Panc1 (cell line): ENCODE data around the gene ST6GALNAC6. TPM values are rescaled to one million over a fixed set of nuclear protein-coding genes. Genes with fewer than 3 reads are reported as not detected.
"Not testable (repeated sequence)": the region's sequence is repeated elsewhere in the genome, so short reads cannot be mapped to it uniquely, and the experiment has no call there.

Experiments
- ATAC-seq: fragments of 200-7000 bp; cut with Tn5 transposase; 2 replicates; pipeline ENCODE4 v1.9.1; 2020; ENCODE audit warnings: mild to moderate bottlenecking, moderate library complexity
- BruUV-seq: library from RNA; stranded (reverse); fragments of 400-500 nt; replicated peaks from 2 replicates; lab custom pipeline; 2021; lab: Mats Ljungman, UMichigan
- CTCF ChIA-PET: fragments of 300-600 bp; sonication (Branson Sonifier 250); formaldehyde crosslinking; loops from one replicate; lab custom pipeline; 2022; ENCODE audit warnings: antibody characterized with exemption; lab: Charles Lee
- POLR2A ChIA-PET: fragments of 300-600 bp; sonication (Branson Sonifier 250); formaldehyde crosslinking; loops from one replicate; lab custom pipeline; 2022; ENCODE audit warnings: antibody characterized with exemption; lab: Charles Lee
- DNase-seq: peaks from one replicate; pipeline ENCODE4 v3.0.0-alpha.2; 2010; ENCODE audit warnings: low read depth, low spot score
- H3K27ac ChIP-seq: 2 replicates; pipeline ENCODE4 v1.5.1; 2011; ENCODE audit warnings: mild to moderate bottlenecking, low read length, inconsistent platforms
- H3K27me3 ChIP-seq: fragments of 200-500 bp; sonication (Bioruptor generic); 2 replicates; pipeline ENCODE4 v1.6.0; 2014; ENCODE audit warnings: low read length, inconsistent platforms; ENCODE audit not compliant: control insufficient read depth, insufficient read depth
- H3K36me3 ChIP-seq: fragments of 200-500 bp; sonication (Bioruptor generic); 2 replicates; pipeline ENCODE4 v1.5.1; 2014; ENCODE audit warnings: inconsistent platforms, mild to moderate bottlenecking, low read length, moderate library complexity; ENCODE audit not compliant: control insufficient read depth, insufficient read depth
- H3K4me1 ChIP-seq: 2 replicates; pipeline ENCODE4 v1.5.1; 2011; ENCODE audit warnings: inconsistent platforms, mild to moderate bottlenecking, low read length, moderate library complexity; ENCODE audit not compliant: control insufficient read depth, insufficient read depth
- H3K4me3 ChIP-seq, 2 experiments: 2 replicates each; pipeline ENCODE4 v1.5.1; 2011 to 2012; ENCODE audit warnings: low read depth in 2 of 2, low read length in 2 of 2, mild to moderate bottlenecking in 2 of 2, inconsistent platforms in 1 of 2, moderate library complexity in 1 of 2
- H3K9me3 ChIP-seq: fragments of 200-500 bp; sonication (Bioruptor generic); 2 replicates; pipeline ENCODE4 v1.5.1; 2014; ENCODE audit warnings: low read depth, mild to moderate bottlenecking, inconsistent platforms, low read length, moderate library complexity; ENCODE audit not compliant: control insufficient read depth, insufficient read depth
- POLR2AphosphoS5 ChIP-seq: IDR thresholded peaks from 2 replicates; pipeline ENCODE4 v1.6.1; 2012; ENCODE audit warnings: mild to moderate bottlenecking, low read depth, low read length, moderate library complexity
- SIN3A ChIP-seq: IDR thresholded peaks from 2 replicates; pipeline ENCODE4 v1.6.1; 2012; ENCODE audit warnings: low read depth, mild to moderate bottlenecking, low read length, moderate library complexity, borderline replicate concordance; ENCODE audit not compliant: insufficient read depth
- TCF7L2 ChIP-seq: IDR thresholded peaks from 2 replicates; pipeline ENCODE4 v1.6.1; 2011; ENCODE audit warnings: mild to moderate bottlenecking, low read depth, low read length, inconsistent platforms
- in situ Hi-C: cut with HindIII; loops from 2 replicates; pipeline ENCODE4 v1.10.0; 2016; ENCODE audit warnings: low sequenced_read_pairs, low pct_unique_long_range_greater_than_20kb
- intact Hi-C: fragments of 100-400 bp; cut with micrococcal nuclease; formaldehyde crosslinking; loops from one replicate; pipeline ENCODE4 v1.10.0; 2022; ENCODE audit not compliant: unreplicated experiment
- total RNA-seq: library from RNA; stranded (reverse); gene quantifications from one replicate; pipeline ENCODE4 v1.2.1, GENCODE V29; 2021; ENCODE audit not compliant: unreplicated experiment
- TF ChIP-seq, protein P1 (sequence below): fragments of 450-650 bp; IDR thresholded peaks from 2 replicates; pipeline ENCODE4 v1.5.1; 2017; ENCODE audit warnings: mild to moderate bottlenecking
- TF ChIP-seq, protein P2 (sequence below), 2 experiments: IDR thresholded peaks; 2 replicates each; pipeline ENCODE4 v1.6.1; 2011 to 2012; ENCODE audit warnings: low read depth in 2 of 2, control low read depth in 1 of 2, low read length in 1 of 2, mild to moderate bottlenecking in 1 of 2, moderate library complexity in 1 of 2; ENCODE audit not compliant: insufficient read depth in 1 of 2

ST6GALNAC6 gene
- total RNA-seq, 1 experiment from 2014 or later = 50.2 TPM

DNA sequence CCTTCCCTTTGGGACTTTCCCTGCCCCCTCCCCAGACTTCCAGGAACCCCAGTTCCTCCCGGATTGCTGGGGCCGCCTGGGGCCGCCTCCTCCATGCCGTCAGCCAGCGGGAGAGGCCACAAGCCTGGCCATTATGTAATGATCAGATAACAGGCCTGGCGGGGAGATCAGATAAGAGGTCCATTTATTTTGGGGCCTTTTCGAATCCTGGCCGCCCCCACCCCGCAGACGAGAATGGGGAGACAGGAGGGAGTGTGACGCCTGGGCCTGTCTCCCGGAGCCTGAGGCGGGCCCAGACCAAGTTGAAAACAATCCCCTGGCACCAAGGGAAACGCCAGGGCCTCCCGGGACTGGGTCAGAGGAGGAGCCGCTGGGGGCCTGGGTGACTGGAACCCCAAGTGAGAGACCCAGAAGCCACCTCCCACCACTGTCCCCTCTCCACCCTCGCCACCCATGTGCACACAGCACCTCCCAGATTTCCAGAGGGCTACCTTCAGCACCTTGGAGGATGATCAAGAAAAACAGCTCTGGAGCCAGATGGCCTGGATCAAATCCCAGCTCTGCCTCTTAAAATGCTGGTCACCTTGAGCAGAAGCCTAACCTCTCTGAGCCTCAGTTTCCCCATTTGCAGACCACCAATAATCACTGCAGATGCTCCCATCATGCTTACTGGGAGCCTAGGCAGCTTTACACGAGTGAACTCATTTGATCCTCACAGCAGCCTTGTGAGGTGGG, 52.8 kb downstream of the ST6GALNAC6 start:
- in situ Hi-C loops (no loop called here), intact Hi-C loops (no loop called here)
- ChIA-PET POLR2A (no interaction called here), CTCF (no interaction called here)
- Histone ChIP-seq H3K27me3 (no peaks in the 10 kb centered on the region), H3K4me1 (no peaks in the 10 kb centered on the region; the same call in 1 of the 2 replicates), H3K27ac (no peak overlapping the region), H3K9me3 (0 out of 2 replicates have a peak, but pooled peaks cover 6% of the 10 kb centered on the region), H3K4me3 (no peak overlapping the region), H3K36me3 (no peaks in the 10 kb centered on the region)
- no peak for DNase-seq
- TF ChIP-seq POLR2AphosphoS5 (no peak), SIN3A (no peak), TCF7L2 (no peak)
- TF ChIP-seq, protein P1, sequence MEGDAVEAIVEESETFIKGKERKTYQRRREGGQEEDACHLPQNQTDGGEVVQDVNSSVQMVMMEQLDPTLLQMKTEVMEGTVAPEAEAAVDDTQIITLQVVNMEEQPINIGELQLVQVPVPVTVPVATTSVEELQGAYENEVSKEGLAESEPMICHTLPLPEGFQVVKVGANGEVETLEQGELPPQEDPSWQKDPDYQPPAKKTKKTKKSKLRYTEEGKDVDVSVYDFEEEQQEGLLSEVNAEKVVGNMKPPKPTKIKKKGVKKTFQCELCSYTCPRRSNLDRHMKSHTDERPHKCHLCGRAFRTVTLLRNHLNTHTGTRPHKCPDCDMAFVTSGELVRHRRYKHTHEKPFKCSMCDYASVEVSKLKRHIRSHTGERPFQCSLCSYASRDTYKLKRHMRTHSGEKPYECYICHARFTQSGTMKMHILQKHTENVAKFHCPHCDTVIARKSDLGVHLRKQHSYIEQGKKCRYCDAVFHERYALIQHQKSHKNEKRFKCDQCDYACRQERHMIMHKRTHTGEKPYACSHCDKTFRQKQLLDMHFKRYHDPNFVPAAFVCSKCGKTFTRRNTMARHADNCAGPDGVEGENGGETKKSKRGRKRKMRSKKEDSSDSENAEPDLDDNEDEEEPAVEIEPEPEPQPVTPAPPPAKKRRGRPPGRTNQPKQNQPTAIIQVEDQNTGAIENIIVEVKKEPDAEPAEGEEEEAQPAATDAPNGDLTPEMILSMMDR = no peak
- TF ChIP-seq, protein P2, sequence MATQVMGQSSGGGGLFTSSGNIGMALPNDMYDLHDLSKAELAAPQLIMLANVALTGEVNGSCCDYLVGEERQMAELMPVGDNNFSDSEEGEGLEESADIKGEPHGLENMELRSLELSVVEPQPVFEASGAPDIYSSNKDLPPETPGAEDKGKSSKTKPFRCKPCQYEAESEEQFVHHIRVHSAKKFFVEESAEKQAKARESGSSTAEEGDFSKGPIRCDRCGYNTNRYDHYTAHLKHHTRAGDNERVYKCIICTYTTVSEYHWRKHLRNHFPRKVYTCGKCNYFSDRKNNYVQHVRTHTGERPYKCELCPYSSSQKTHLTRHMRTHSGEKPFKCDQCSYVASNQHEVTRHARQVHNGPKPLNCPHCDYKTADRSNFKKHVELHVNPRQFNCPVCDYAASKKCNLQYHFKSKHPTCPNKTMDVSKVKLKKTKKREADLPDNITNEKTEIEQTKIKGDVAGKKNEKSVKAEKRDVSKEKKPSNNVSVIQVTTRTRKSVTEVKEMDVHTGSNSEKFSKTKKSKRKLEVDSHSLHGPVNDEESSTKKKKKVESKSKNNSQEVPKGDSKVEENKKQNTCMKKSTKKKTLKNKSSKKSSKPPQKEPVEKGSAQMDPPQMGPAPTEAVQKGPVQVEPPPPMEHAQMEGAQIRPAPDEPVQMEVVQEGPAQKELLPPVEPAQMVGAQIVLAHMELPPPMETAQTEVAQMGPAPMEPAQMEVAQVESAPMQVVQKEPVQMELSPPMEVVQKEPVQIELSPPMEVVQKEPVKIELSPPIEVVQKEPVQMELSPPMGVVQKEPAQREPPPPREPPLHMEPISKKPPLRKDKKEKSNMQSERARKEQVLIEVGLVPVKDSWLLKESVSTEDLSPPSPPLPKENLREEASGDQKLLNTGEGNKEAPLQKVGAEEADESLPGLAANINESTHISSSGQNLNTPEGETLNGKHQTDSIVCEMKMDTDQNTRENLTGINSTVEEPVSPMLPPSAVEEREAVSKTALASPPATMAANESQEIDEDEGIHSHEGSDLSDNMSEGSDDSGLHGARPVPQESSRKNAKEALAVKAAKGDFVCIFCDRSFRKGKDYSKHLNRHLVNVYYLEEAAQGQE (IDR thresholded peaks at IDR 0.05; ENCODE audit: insufficient read depth in 1 of 2, low read depth in 2 of 2, low read length in 1 of 2) = no peak
- BruUV-seq = no TSS peak
- no peak for ATAC-seq

DNA sequence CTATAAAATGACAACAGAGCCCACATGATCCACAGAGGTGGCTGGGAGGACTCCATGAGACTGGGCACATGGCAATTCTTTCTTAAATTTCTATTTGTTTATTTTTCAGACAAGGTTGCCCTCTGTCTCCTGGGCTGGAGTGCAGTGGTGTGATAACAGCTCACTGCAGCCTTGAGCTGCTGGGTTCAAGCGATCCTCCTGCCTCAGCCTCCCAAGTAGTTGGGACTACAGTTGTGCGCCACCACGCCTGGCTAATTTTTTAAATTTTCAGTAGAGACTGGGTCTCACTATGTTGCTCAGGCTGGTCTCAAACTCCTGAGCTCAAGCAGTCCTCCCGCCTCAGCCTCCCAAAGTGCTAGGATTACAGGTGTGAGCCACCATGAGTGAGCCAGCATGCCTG, 53.8 kb downstream of the ST6GALNAC6 start:
- intact Hi-C loops, CTCF ChIA-PET, in situ Hi-C loops, H3K36me3 ChIP-seq, BruUV-seq, DNase-seq, H3K27me3 ChIP-seq, H3K9me3 ChIP-seq, H3K4me1 ChIP-seq, ATAC-seq, H3K27ac ChIP-seq, POLR2A ChIA-PET, H3K4me3 ChIP-seq: not testable (repeated sequence)

DNA sequence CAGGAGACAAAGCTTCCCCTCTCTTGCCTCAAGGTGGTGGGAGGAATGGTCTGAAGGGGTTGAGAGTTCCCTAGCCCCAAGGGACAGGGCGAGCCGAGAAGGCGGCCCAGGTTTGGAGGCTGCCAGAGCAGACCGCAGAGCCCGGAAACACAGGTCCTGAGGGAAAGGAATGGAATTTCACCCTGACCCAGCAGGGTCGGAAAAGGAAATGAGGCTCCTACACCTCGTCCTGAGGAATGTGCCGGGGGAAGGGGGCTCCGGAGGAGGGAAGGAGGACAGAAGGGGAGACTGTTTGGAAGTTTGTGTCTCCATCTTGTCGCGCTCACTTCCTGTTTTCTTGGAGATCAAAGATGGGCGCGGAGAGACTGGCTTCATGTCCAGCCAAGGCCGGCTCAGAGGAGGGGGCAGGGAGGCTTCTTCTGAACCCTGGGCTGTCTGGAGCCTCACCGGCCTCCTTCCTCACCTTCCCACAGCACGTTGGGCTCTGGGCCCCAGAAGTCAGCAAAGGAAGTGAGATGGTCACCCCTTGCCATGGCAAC, 54.5 kb downstream of the ST6GALNAC6 start:
- Histone ChIP-seq H3K27me3 (no peaks in the 10 kb centered on the region), H3K4me1 (no peaks in the 10 kb centered on the region; the same call in 1 of the 2 replicates), H3K4me3 (no peak overlapping the region), H3K9me3 (0 out of 2 replicates have a peak, but pooled peaks cover 6% of the 10 kb centered on the region), H3K36me3 (no peaks in the 10 kb centered on the region), H3K27ac (no peak overlapping the region)
- ATAC-seq = peak; percentile 20; the same call in 1 of the 2 replicates
- intact Hi-C loops = no loop called here
- no TSS peak for BruUV-seq
- in situ Hi-C loops = no loop called here
- ChIA-PET POLR2A (no interaction called here), CTCF (interaction anchor here (0.9 kb wide), 1 partner anchor 10 kb away, joined by 3 read pairs; the partner anchor contains the start of gene ENG)
- DNase-seq = no peak
- TF ChIP-seq, protein P1 = no peak
- TF ChIP-seq POLR2AphosphoS5 (no peak), TCF7L2 (no peak), SIN3A (no peak)
- TF ChIP-seq, protein P2 (IDR thresholded peaks at IDR 0.05; ENCODE audit: insufficient read depth in 1 of 2, low read depth in 2 of 2, low read length in 1 of 2) = no peak
